LNCaP clone FGC (cell line): ENCODE results near the gene MYH6.

Experiments
- DNase-seq: peaks from one replicate; pipeline ENCODE4 v3.0.0-alpha.2; 2011; ENCODE audit warnings: low read depth
- H3K4me3 ChIP-seq: 2 replicates; pipeline ENCODE4 v1.5.1; 2011; ENCODE audit warnings: mild to moderate bottlenecking, low read depth, low read length, control low read depth
- TF ChIP-seq, protein P1 (sequence below): IDR thresholded peaks from 2 replicates; pipeline ENCODE4 v1.5.1; 2012; ENCODE audit warnings: mild to moderate bottlenecking; ENCODE audit not compliant: control insufficient read depth, insufficient read depth; ENCODE audit errors: extremely low read depth

Gene MYH6

DNA sequence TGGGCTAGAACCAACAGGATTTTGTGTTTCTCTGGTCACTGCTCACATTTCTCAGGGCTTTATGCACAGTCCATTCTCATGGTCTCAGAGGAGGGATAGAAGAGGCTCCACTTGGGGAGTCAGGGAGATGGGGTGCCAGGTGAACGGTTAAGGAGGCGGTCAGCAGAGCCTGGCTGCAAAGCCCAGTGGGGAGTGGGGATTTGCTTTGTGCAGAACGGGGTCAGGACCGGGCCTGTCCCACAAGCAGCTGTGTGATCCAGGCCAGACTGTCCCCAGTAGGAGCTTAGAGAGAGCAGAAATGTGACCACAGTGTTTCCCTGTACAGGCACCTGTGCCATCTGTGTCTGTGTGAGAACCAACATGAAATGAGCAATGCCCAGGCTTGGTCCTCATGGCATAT, 27.1 kb downstream of the MYH6 start:
- no peak for DNase-seq
- no peak overlapping the region for H3K4me3 ChIP-seq
- TF ChIP-seq, protein P1, sequence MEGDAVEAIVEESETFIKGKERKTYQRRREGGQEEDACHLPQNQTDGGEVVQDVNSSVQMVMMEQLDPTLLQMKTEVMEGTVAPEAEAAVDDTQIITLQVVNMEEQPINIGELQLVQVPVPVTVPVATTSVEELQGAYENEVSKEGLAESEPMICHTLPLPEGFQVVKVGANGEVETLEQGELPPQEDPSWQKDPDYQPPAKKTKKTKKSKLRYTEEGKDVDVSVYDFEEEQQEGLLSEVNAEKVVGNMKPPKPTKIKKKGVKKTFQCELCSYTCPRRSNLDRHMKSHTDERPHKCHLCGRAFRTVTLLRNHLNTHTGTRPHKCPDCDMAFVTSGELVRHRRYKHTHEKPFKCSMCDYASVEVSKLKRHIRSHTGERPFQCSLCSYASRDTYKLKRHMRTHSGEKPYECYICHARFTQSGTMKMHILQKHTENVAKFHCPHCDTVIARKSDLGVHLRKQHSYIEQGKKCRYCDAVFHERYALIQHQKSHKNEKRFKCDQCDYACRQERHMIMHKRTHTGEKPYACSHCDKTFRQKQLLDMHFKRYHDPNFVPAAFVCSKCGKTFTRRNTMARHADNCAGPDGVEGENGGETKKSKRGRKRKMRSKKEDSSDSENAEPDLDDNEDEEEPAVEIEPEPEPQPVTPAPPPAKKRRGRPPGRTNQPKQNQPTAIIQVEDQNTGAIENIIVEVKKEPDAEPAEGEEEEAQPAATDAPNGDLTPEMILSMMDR = no peak

DNA sequence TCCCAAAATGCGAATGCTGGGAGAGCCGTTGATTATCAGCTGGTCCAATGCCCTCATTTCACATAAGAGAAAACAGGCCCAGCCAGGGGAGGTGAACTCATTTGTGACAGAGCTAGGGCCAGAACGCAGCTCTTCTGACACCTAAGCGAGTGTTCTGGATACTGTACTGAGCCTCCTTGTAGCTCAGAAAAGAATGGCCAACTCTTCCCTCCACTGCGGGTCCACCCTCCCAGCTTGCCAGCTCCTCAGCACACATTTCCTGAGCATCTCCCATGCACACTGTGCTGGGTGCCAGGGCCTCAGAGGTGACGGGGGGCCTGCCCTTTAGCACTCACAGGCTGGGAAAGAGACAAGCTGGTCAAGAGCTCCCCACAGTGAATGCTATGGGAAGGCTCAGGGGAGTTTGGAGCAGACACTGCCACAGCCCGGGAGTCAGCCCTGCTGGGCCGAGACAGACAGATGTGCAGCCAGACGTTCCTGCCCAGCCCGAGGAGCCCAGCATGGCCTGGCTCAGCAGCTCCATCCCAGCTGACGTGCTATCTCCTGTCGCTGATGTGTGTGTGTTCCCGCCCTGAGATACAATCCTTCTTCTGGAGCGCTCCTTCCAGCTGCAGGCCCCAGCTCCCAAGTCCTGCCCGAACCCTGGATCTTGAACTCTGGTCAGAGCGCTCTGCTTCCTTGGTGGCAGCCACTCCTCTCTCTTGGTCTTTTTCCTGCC, 27.7 kb downstream of the MYH6 start:
- no peak overlapping the region for H3K4me3 ChIP-seq
- TF ChIP-seq, protein P1 = no peak
- no peak for DNase-seq

DNA sequence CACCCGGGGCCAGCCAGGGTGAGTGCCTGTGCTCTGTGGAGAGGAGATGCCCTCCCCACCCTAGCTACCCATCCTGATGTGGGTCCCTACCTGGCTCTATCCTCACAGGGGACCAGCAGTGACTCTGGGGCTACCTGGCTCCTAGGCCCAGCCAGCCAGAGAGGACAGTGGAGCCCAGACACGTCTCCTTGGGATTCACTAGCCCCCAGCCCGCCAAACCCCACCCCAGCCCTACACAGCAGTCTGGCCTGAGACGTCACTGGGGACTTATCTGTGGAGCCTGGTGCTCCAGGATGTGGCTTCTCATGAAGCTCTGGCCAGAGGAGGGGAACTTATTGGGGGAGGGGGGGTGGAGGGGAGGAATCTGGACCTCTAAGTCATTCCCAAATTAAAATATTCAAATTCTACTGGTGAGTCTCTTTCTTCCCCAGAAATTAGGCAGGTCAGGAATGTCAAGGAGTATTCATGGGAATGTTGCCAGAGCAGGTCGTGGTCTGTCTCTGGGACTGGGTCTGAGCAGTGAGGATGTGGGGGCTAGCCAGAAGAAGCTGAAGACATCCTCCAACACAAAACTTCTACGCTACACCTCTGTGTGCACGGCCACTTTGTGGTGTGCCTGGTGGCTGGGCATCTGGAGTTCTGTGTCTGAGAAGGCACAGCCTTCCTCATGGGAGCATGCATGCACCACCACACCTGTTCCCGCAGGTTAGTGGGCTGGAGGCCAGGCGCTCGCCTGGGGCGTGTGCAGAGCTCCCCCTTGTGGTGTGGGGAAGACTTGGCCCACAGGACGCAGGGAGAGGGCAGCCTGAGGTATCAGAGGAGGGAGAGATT, 28.5 kb downstream of the MYH6 start:
- DNase-seq = peak; percentile 63
- H3K4me3 ChIP-seq = no peak overlapping the region
- TF ChIP-seq, protein P1 = peak; percentile 98

DNA sequence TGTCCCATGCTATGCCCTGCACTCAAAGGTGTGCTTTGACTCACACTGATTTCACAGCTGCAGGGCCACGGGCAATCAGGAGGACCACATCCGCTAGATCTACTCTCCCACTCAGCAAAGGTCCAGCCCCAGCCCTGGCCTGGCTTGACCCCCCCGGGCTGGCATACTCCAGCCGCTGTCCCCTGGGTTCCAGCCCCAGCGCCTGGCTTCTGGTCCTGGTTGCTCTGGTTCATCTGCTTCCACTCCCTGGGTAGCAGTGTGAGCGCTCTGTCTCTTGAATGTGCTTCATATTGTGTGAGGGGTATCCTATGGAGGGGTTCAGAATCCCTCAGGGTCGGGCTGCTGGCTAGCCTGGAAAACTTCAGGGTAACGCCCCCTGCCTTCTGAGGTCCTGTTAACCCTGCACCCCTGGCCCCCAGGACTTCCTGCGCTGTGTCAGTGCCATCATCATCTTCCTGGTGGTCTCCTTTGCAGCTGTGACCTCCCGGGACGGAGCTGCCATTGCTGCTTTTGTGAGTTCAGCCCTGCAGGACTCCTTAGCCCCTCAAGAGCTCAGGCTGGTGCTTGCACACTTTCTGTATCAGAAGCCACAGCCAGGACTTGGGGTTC, 29.4 kb downstream of the MYH6 start:
- H3K4me3 ChIP-seq = no peak overlapping the region
- no peak for DNase-seq
- TF ChIP-seq, protein P1 = no peak

DNA sequence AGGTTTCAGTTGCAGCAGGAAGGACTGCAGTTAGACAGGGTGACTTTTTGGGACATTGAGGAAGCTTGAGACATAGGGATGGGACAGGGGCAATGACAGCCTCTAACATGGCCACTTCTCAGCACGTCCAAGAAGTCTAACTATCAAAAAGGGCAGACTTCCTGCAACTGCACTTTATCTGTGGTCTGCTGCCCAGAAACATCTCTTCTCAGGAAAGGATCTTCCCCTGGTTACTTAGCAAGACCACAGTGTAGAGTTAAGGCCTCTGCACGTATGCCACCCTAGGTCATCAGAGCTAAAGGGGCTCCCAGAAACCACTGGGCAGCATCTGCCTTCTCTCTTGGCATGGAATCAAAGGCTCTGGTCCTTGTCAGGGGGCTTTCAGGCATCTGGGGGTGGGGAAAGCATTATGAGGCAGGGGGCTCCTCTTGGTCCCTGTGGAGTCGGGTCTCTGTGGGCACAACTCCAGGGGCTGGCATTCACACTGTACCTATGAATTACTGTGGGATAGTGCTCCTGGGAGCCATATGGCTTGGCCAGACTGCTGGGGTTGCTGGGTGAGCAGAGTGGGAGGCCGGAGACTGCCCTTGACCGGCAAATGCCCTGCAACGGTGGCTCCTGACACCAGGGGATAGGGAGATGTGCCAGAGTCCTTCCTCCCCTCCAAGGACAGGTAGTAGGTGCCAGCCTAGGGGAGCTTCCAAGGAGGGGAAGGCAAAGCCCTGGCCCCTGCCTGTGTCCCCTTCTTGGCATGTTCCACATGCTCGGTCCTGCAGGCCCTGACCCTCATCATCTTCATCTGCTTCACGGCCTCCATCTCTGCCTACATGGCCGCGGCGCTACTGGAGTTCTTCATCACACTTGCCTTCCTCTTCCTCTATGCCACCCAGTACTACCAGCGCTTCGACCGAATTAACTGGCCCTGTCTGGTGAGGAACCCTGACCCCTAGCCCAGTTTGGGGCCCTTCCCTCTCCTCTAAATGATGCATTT, 30.2 kb downstream of the MYH6 start:
- no peak for DNase-seq
- TF ChIP-seq, protein P1 = no peak
- H3K4me3 ChIP-seq = no peak overlapping the region

DNA sequence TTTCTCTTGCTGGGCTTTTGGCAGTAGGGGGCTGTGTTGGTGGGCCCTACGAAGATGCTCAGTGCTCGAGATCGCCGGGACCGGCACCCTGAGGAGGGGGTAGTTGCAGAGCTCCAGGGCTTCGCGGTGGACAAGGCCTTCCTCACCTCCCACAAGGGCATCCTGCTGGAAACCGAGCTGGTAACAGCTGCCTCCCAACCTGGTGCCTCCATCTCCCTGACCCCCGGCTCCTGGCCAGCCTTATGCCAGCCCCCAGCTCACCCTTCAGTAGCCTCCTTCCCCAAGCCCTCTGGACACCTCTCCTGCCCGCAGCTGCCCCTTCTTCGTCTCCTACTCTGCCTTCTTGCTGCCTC, 30.9 kb downstream of the MYH6 start:
- H3K4me3 ChIP-seq = no peak overlapping the region
- DNase-seq = no peak
- TF ChIP-seq, protein P1 = no peak
